ENCODE data around the gene ACAN.
"Not testable (repeated sequence)": the region's sequence is repeated elsewhere in the genome, so short reads cannot be mapped to it uniquely, and the experiment has no call there.

Gene ACAN

DNA sequence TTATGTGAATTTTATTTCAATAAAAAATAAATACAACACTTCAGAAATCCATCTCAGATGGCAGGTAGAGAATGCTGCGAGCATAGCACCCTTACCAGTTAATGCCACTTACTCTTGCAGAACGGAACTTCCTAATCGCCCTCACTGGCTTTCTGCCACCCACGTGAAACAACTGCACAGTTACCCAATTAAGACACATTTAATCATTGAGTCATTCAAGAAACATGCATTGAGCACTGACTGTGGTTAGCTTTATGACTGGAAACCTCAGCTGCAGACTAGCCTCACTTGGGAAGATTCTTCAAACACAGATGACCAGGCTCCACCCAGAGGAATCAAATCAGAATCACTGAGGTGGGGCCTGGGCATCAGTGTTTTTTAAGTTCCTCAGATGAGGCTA is 115.5 kb downstream of the ACAN start:
- TF ChIP-seq, protein P1, sequence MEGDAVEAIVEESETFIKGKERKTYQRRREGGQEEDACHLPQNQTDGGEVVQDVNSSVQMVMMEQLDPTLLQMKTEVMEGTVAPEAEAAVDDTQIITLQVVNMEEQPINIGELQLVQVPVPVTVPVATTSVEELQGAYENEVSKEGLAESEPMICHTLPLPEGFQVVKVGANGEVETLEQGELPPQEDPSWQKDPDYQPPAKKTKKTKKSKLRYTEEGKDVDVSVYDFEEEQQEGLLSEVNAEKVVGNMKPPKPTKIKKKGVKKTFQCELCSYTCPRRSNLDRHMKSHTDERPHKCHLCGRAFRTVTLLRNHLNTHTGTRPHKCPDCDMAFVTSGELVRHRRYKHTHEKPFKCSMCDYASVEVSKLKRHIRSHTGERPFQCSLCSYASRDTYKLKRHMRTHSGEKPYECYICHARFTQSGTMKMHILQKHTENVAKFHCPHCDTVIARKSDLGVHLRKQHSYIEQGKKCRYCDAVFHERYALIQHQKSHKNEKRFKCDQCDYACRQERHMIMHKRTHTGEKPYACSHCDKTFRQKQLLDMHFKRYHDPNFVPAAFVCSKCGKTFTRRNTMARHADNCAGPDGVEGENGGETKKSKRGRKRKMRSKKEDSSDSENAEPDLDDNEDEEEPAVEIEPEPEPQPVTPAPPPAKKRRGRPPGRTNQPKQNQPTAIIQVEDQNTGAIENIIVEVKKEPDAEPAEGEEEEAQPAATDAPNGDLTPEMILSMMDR (IDR thresholded peaks at IDR 0.05; ENCODE audit: low read depth, low read length) = no peak
- in situ Hi-C loops (cut with HindIII; ENCODE audit: low sequenced_read_pairs) = loop anchor here (25.0 kb wide), 1 partner anchor 94 kb away; no protein-coding TSS in a partner anchor
- H3K4me3 ChIP-seq (ENCODE audit: low read depth, low read length) = no peak overlapping the region
- peak; percentile 98 for DNase-seq (ENCODE audit: low read depth, low spot score)

DNA sequence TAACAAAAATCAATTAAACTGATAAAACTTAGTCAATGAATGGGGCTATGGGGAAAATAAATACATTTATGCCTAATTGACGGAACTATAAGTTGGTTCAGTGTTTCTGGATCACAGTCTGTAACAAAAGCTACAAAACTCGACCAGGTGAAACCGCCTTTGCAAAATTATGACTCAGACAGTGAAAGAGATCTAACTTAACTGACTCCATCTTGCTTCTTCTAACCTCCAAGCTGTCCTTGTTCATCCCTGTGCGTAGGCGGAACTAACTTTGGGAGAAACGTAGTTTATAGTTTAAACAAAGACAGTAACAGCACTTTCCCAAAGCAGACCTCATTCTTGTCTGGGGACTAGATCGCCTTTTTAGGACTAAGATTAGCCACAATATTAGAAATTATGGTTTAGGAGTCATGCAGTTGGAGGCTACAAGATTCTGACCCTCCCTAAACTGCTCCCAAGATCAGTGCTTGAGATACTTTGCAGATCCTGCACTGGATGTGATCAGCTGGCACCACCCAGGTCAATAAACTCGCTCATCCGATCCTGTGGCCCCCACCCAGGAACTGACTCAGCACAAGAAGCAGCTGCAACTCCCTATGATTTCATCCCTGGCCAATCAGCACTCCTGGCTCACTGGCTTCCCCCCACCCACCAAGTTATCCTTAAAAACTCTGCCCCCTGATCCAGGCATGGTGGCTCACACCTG is 117.1 kb downstream of the ACAN start:
- peak; percentile 62 for DNase-seq (ENCODE audit: low read depth, low spot score)
- in situ Hi-C loops (cut with HindIII; ENCODE audit: low sequenced_read_pairs) = loop anchor here (25.0 kb wide), 1 partner anchor 92 kb away; no protein-coding TSS in a partner anchor
- TF ChIP-seq, protein P1 (IDR thresholded peaks at IDR 0.05; ENCODE audit: low read depth, low read length) = no peak
- no peak overlapping the region for H3K4me3 ChIP-seq (ENCODE audit: low read depth, low read length)

DNA sequence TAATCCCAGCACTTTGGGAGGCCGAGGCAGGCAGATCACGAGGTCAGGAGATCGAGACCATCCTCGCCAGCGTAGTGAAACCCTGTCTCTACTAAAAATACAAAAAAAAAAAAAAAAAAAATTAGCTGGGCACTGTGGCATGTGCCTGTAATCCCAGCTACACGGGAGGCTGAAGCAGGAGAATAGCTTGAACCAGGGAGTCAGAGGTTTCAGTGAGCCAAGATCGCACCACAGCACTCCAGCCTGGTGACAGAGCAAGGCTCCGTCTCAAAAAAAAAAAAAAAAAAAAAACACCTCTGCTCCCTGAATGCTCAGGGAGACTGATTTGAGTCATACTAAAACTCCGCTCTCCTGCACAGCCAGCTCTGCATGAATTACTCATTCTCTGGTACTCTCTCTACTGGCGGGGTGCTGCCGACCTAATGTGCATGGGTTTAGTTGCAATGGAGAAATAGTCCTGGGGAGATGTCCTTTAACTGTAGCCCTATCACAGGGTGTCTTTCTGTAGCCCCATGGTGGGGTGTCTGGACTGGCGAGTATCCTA is 117.7 kb downstream of the ACAN start:
- H3K4me3 ChIP-seq (ENCODE audit: low read depth, low read length) = not testable (repeated sequence)
- in situ Hi-C loops (cut with HindIII; ENCODE audit: low sequenced_read_pairs) = loop anchor here (25.0 kb wide), 1 partner anchor 91 kb away; no protein-coding TSS in a partner anchor
- DNase-seq (ENCODE audit: low read depth, low spot score) = peak; percentile 84

Measured in astrocyte of the spinal cord (primary cell).